ENCODE data around the gene FBN1.

GRCh38 chr15:48522123-48522522 lies 123.4 kb downstream of the FBN1 start:
- TF ChIP-seq CTCF (IDR thresholded peaks at IDR 0.05) (no peak), POLR2A (IDR thresholded peaks at IDR 0.05) (no peak)

Measured in adrenal gland (tissue), 5 donors.